ENCODE results near the gene NAA60.
"Not testable (repeated sequence)": the region's sequence is repeated elsewhere in the genome, so short reads cannot be mapped to it uniquely, and the experiment has no call there.

The NAA60 gene

DNA sequence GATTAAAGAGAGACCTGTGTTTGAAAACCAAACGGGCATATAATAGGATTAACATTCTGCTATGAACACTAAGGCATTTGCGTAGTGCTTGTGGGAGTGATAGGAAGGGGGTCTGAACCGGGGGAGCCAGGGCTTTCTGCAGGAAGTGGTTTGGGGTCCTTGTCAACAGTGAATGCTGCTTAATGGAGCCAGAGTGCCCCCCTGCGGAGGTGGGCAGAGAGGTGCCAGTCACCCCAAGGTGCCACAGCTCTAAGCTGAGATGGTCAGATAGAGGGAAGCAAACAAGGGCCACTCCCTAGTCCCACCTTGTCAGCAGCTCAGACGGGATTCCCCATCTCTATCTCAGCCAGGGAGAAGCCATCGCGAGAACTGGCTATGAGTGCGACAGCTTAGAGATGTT is 17.7 kb downstream of the NAA60 start:
- no peak for DNase-seq (ENCODE audit: low spot score)

DNA sequence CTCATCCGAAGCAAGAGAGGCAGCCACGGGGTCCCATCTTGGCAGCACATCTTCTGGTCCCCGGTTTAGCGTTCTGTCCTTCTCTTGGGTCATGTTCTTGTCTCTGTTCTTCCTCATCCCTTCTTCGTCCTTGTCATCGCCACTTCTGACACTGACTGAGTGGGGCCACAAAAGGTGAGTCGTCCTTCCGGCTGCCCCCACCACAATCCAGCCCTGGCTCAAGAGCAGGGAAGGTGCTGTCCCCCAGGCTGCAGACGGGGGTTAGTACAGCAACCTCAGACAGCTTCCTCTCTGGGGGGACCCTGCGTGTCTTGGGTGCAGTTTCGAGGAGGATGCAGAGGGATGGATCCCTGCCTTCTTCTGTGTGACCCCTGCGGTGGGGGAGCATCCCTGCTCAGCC is 21.8 kb downstream of the NAA60 start:
- DNase-seq (ENCODE audit: low spot score): no peak

- no peak for DNase-seq (ENCODE audit: low spot score)
Measured at GRCh38 chr16:3465911-3466584, 22.6 kb downstream of the NAA60 start.

DNA sequence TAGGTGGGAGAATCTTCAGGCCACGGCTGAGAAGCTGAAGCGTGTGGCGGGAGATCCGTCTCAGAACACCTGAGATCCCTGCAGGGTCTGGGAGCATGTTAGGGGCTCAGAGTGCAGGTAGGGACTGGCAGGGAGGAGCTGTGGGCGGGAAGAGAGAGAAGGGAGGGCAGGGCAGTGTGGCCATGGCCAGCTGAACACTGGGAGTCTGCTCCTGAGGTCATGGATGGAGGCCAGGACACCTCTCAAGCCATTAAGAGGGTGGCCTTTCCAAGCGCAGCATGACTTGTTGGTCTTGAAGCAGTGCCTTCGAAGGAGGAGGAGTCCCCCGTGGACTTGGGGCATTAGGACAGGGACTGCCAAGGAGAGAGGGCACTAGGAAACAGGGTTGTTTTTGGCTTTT is 23.7 kb downstream of the NAA60 start:
- no peak for DNase-seq (ENCODE audit: low spot score)

DNA sequence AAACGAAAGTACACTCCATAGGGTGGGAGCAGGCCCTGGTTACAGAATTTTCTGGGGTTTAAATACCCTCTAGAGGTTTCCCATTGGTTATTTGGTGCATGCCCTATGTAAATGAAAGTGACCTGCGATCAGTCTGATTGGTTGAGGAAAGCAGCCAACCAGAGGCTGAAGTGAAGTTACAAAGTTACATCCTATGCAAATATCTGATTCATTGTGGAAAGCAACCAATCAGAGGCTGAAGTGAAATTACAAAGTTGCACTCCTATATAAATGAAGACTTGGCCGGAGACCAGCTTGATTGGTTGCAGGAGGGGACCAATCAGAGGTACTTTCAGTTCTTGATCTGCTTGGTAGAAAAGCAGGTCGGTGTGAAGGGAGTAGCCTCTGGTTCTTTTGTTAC is 24.4 kb downstream of the NAA60 start:
- DNase-seq (ENCODE audit: low spot score): no peak

- DNase-seq (ENCODE audit: low spot score): no peak
Measured at GRCh38 chr16:3468501-3468900, 25.0 kb downstream of the NAA60 start.

DNA sequence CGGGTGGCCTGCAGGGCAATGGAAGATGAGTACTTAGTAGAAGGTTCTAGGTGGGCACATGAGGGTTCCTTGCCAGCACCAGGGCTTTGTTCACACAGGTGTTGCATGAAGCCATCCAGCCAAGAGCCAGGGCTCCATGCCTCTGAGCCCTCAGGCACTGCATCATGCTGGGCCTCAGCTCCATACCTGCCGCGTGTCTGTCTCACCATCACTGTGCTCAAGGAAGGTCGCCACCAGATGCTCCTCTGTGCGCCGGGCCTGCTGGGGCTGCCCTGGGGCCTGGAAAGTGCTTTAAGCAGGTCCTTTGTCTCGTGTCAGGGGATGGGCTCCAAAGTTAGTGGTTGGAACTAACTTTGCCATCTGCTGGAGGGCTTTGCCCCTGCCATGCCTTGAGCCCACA is 26.3 kb downstream of the NAA60 start:
- DNase-seq (ENCODE audit: low spot score): no peak

DNA sequence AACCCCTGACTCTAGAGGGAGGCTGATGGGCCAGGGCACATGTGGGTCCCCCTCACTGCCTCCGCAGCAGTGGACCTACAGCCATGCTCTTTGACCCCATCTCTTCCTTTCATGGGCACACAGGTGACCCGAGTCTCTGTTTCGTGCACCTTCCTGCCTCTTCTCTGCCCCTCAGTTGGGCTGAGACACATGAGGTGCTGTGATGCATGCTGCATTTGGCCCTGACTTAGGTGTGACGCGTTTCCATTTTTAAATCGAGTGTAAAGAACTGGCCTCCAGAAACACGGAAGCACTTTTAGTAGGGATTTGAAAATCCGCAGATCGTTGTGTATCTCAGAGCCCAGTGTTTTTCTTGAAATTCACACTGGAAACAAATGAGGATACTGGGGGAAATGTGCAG is 27.2 kb downstream of the NAA60 start:
- DNase-seq (ENCODE audit: low spot score): no peak

- no peak for DNase-seq (ENCODE audit: low spot score)
Measured at GRCh38 chr16:3471518-3472176, 28.2 kb downstream of the NAA60 start.

DNA sequence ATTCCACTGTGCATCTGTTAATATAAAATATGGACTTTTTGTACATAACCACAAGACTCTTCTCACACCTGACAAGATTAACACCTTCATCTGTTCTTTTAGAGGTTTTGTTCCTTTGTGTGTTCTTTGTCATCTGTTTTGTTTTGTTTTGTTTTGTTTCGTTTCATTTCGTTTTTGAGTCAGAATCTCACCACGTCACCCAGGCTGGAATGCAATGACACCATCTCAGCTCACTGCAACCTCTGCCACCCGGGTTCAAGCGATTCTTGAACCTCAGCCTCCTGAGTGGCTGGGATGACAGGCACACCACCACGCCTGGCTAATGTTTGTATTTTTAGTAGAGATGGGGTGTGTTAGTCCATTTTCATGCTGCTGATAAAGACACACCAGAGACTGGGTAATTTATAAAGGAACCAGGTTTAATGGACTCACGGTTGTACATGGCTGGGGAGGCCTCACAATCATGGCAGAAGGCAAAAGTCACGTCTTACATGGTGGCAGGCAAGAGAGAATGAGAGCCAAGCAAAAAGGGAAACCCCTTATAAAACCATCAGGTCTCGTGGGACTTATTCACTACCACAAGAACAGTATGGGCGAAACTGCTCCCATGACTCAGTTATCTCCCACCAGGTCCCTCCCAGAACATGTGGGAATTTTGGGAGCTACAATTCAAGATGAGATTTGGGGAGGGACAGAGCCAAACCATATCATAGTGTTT is 29.6 kb downstream of the NAA60 start:
- DNase-seq (ENCODE audit: low spot score): no peak

DNA sequence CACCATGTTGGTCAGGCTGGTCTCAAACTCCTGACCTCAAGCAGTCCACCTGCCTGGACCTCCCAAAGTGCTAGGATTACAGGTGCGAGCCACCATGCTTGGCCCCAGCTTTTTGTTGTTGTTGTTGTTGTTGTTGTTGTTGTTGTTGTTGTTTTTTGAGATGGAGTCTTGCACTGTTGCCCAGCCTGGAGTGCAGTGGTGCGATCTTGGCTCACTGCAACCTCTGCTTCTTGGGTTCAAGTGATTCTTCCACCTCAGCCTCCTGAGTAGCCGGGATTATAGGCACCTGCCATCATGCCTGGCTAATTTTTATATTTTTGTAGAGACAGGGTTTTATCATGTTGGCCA is 30.1 kb downstream of the NAA60 start:
- not testable (repeated sequence) for DNase-seq (ENCODE audit: low spot score)

DNA sequence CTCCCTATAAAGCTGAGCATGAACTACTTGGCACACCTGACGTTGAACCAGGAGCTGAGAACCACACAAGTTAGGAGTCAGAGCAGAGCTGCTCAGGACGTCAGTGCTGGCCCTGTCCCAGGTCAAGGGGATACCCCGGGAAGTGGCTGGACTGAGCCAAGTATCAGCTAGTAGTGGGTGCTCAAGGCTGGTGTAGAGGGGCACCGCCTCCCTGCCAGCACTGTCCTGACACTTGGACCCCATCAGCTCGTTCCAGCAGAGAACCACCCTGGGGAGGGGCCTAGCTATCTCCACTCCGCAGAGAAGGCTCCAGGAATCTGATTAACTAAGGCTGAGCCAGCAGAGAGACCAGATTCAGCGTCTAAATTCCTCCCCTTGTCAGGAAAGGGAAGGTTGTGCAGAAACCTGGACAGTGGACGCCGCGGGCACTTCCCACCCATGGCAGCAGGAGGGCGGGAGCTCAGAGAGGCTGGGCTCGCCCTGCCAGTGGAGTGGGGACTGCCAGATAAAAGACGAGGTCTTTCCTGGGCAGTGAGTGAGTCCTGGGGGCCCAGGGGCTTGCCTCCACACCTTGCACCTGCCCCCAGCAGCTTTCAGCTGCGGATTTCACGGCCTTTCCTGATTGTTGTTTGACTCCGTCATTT is 30.8 kb downstream of the NAA60 start:
- DNase-seq (ENCODE audit: low spot score): no peak

- not testable (repeated sequence) for DNase-seq (ENCODE audit: low spot score)
Measured at GRCh38 chr16:3474870-3475269, 31.4 kb downstream of the NAA60 start.

DNA sequence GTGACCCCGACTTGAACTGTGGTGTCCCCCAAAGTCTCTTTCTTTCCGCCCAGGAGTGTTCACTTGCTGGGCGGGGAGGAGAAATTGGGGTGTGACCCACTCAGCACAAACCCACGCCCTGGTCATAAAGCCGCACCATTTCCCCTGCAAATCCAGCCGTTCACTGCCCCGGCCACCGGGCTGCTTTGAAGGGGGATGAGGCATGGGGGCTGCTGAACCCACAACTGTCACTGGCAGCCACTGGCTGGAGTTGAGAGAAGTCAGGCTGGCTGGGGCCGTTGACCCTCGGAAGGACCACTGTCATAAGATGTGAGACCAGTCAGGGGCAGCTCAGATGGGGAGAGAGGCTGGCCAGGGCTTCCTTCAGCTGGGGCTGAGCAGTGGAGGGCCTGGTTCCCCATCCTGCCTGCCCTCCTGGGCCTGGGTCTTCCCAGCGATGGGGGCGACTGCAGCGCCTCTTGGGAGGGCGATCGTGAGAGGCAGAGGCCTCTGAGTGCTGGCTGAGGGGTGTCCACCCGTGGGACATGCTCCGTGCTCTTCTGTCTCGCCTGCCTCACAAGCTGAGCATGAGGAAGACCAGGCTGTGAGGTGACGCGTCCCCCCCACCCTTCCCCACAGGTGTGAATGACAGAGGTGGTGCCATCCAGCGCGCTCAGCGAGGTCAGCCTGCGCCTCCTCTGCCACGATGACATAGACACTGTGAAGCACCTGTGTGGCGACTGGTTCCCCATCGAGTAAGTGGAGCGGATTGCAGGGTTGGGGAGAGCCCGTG is 32.3 kb downstream of the NAA60 start:
- no peak for DNase-seq (ENCODE audit: low spot score)

GRCh38 chr16:3476409-3476808 is 32.9 kb downstream of the NAA60 start:
- DNase-seq (ENCODE audit: low spot score): no peak

- DNase-seq (ENCODE audit: low spot score): no peak
Measured at GRCh38 chr16:3478242-3478925, 34.9 kb downstream of the NAA60 start.

DNA sequence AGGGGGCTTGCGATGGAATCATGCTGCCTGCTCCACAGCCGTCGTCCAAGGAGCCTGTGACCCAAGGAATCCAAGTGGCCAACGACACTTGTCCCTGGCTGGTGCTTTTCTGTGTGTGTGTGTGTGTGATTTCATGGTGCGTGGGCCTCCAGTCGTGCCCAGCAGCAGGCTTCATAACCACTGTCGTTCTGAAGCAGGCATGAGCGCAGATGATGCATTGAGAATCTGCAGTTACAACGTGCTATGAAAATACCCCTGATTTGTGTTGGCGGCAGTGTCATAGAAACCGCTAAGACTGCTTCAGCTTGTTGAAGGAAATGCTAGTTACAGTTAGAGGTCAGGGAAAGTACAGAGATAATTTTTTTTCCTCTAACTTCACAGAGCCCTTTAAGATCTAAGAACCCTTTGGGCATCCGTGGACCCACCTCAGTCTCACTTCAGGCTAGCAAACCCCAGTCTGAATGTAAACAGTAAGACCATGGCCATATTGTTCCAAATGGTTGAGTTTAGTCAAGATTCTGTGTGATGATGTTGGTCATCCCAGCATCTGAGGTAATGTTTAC is 36.3 kb downstream of the NAA60 start:
- no peak for DNase-seq (ENCODE audit: low spot score)

GRCh38 chr16:3480901-3481695 is 37.6 kb downstream of the NAA60 start:
- peak; percentile 56 for DNase-seq (ENCODE audit: low spot score)

DNA sequence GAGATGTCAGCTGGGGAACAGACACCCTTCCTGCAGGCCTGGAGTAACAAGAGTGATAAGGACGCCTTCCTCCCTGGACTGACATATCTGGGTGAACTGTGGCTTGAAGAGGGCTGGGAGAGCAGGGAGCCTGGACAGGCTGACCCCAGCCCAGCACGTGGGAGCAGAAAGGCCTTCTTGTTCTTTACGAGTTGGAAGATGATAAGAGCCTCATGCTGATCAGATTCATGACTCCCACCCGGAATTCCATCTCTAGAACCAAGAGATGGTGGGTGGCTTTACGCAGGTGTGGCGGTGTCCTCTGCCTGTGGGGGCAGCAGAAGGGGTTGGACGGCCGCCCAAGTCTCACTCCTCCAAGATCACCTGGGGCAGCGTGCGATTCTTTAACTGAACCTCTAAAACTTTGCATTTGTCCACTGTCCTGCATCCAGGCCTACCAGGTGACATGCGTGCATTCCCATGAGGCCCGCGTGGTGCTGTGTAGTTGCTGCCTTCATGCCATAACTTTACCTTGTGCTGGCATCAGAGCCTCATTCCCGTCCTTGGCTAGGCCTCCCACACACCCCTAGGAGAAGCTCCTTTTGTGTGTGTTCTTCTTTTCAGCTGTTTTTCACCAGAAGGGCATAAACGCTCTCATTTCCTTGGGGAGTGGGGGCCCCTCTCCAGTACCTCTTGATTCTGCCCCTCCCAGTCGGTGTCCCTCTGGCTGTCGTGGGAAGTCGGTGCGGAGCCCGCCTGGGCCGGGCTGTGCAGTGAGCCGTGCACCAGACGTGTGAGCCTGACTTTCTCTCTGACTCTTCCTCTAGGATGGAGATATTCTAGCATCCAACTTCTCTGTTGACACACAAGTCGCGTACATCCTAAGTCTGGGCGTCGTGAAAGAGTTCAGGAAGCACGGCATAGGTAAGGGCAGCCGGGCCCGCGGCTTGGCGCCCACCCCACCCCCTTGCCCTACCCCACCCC is 38.5 kb downstream of the NAA60 start:
- no peak for DNase-seq (ENCODE audit: low spot score)
